Esophagus squamous epithelium (tissue), 5 donors: ENCODE results near the gene LAGE3. TPM values are rescaled to one million over a fixed set of nuclear protein-coding genes. Genes with fewer than 3 reads are reported as not detected.

Experiments
- DNase-seq: peaks from one replicate; lab custom pipeline; 2025; lab: John Stamatoyannopoulos, UW
- H3K27ac ChIP-seq, 4 donors: fragments of 200-600 bp; sonication (generic); one replicate each; pipeline ENCODE4 v1.5.1; 2016 to 2019; ENCODE audit warnings: mild to moderate bottlenecking in 1 of 4
- H3K27me3 ChIP-seq, 4 donors: fragments of 200-600 bp; sonication (generic); 1 replicate in 3 of 4; 2 replicates in 1 of 4; pipeline versions ENCODE4 v1.5.1 to v1.6.0; 2017 to 2021; ENCODE audit warnings: antibody characterized with exemption in 1 of 4
- H3K36me3 ChIP-seq, 3 donors: fragments of 200-600 bp; sonication (generic); one replicate each; pipeline ENCODE4 v1.5.1; 2016 to 2019
- H3K4me1 ChIP-seq, 3 donors: fragments of 200-600 bp; sonication (generic); one replicate each; pipeline ENCODE4 v1.5.1; 2017 to 2019
- H3K4me3 ChIP-seq, 4 donors: fragments of 200-600 bp; sonication (generic); 1 replicate in 3 of 4; 2 replicates in 1 of 4; pipeline ENCODE4 v1.5.1; 2016 to 2019; ENCODE audit warnings: mild to moderate bottlenecking in 2 of 4, moderate library complexity in 1 of 4
- H3K9me3 ChIP-seq, 3 donors: fragments of 200-600 bp; sonication (generic); one replicate each; pipeline ENCODE4 v1.5.1; 2016 to 2019
- POLR2A ChIP-seq, 4 donors: fragments of 450-650 bp; IDR thresholded peaks; one replicate each; pipeline ENCODE4 v1.6.1; 2017; ENCODE audit warnings: antibody characterized with exemption in 4 of 4, mild to moderate bottlenecking in 4 of 4, moderate library complexity in 3 of 4
- WGBS, 2 donors: methylation state at CpG; one replicate each; pipeline ENCODE4 v1.1.5; 2018; 5-methylcytosine and 5-hydroxymethylcytosine counted together
- intact Hi-C: fragments of 100-400 bp; cut with DNase I; formaldehyde crosslinking; loops from one replicate; pipeline ENCODE4 v1.15.0; 2022
- total RNA-seq, 4 donors: library from RNA; depleted of rRNA; stranded (reverse); fragments of >200 nt; gene quantifications; one replicate each; pipeline ENCODE4 v1.1.0, GENCODE V29; 2016
- TF ChIP-seq, protein P1 (sequence below), 6 experiments: fragments of 450-650 bp in 4 of 6; fragments of 200-600 bp in 2 of 6; sonication (generic) in 2 of 6; IDR thresholded peaks; one replicate each; pipeline ENCODE4 v1.5.1; 2016 to 2019; ENCODE audit warnings: antibody characterized with exemption in 6 of 6, mild to moderate bottlenecking in 4 of 6, moderate library complexity in 4 of 6
- donor health status: DM: yes; HTN: yes; CAD: no.

The LAGE3 gene
- total RNA-seq, 4 donors from 2014 or later: 18.2 to 44.3 (median 21.9) TPM

- TF ChIP-seq, protein P1, sequence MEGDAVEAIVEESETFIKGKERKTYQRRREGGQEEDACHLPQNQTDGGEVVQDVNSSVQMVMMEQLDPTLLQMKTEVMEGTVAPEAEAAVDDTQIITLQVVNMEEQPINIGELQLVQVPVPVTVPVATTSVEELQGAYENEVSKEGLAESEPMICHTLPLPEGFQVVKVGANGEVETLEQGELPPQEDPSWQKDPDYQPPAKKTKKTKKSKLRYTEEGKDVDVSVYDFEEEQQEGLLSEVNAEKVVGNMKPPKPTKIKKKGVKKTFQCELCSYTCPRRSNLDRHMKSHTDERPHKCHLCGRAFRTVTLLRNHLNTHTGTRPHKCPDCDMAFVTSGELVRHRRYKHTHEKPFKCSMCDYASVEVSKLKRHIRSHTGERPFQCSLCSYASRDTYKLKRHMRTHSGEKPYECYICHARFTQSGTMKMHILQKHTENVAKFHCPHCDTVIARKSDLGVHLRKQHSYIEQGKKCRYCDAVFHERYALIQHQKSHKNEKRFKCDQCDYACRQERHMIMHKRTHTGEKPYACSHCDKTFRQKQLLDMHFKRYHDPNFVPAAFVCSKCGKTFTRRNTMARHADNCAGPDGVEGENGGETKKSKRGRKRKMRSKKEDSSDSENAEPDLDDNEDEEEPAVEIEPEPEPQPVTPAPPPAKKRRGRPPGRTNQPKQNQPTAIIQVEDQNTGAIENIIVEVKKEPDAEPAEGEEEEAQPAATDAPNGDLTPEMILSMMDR (IDR thresholded peaks at IDR 0.05): no peak
- no peak for TF ChIP-seq POLR2A (IDR thresholded peaks at IDR 0.05)
- 51 to 70% methylated on average over 5 to 6 of the region's 21 CpGs for WGBS, 2 donors
- H3K4me3 ChIP-seq: no peak overlapping the region
- no peaks in the 10 kb centered on the region for H3K9me3 ChIP-seq
- H3K4me1 ChIP-seq: peaks cover 7 to 55% (median 18%) of the 10 kb centered on the region in 3 donors
- no peaks in the 10 kb centered on the region for H3K27me3 ChIP-seq
- H3K27ac ChIP-seq: peak overlapping the region in 3 of 4 donors; percentile 29 to 87 (median 37)
- intact Hi-C loops: no loop called here
- no peak for DNase-seq
- peaks cover 0 to 50% (median 5%) of the 10 kb centered on the region in 3 donors for H3K36me3 ChIP-seq
Observed at GRCh38 chrX:154441984-154442707, 36.9 kb downstream of the LAGE3 start.

DNA sequence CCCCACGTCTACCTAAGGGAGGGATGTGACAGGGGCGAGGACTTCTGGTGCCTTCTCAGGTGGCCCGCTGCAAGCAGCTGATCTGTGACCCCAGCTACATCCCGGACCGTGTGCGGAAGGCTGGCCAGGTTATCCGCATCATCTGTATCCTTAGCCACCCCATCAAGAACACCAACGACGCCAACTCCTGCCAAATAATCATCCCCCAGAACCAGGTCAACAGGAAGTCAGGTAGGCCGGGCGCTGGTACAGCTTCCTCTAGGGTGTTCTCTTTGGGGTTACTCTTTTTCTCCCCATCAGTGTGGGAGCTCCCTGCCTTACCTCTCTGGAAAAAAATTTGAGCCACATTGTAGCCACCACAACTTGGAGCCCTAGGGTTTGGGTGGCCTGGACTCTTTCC, 37.5 kb downstream of the LAGE3 start:
- no peak for TF ChIP-seq POLR2A (IDR thresholded peaks at IDR 0.05)
- TF ChIP-seq, protein P1 (IDR thresholded peaks at IDR 0.05): no peak
- Histone ChIP-seq H3K4me3 (no peak overlapping the region), H3K9me3 (no peaks in the 10 kb centered on the region), H3K27me3 (no peaks in the 10 kb centered on the region), H3K36me3 (peaks cover 0 to 46% (median 5%) of the 10 kb centered on the region in 3 donors), H3K27ac (no peak overlapping the region), H3K4me1 (peaks cover 7 to 55% (median 18%) of the 10 kb centered on the region in 3 donors)
- intact Hi-C loops: no loop called here
- DNase-seq: no peak
- 85% methylated on average over 9 of the region's 11 CpGs; no CpG with 5 or more reads in 1 of the 2 donors for whole genome bisulfite sequencing, 2 donors

DNA sequence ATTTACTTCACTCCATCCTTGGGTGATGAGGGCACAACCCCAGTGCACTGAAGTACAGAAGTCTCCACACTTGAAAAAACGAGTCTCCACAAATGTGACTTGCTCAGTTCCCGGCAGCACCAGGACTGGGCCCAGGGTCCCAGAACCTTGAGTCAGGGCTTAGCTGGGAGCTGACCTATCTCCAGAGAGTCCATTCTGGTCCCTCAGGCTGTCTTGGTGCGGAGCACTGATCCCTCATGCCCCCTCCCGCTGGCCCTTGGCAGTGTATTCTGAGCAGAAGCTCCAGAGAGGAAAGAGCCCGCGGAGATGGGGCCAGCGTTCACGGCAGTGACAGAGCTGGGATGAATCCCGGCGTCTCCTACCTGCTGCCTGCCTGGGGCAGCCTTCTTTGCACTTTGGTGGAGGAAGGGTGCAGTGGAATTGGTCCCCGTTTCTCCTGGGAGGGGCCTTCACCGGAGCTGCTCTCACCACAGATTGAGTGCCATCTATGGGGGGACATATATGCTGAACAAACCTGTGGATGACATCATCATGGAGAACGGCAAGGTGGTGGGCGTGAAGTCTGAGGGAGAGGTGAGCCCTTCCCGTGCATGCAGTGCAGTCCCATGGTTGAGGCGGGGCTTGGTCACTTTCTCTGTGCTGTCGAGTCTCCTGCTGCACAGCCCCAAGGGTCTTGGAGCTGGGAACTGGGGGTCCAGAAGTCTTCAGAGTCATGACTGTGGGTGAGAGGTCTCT, 38.3 kb downstream of the LAGE3 start:
- H3K36me3 ChIP-seq: peaks cover 2 to 47% (median 5%) of the 10 kb centered on the region in 3 donors
- intact Hi-C loops: no loop called here
- peaks cover 7 to 60% (median 18%) of the 10 kb centered on the region in 3 donors for H3K4me1 ChIP-seq
- no peak overlapping the region for H3K27ac ChIP-seq
- no CpG with 5 or more reads among the region's 17 CpGs for WGBS, 2 donors
- TF ChIP-seq POLR2A (IDR thresholded peaks at IDR 0.05): no peak
- TF ChIP-seq, protein P1 (IDR thresholded peaks at IDR 0.05): no peak
- no peaks in the 10 kb centered on the region for H3K9me3 ChIP-seq
- no peak for DNase-seq
- no peak overlapping the region for H3K4me3 ChIP-seq
- no peaks in the 10 kb centered on the region for H3K27me3 ChIP-seq

- intact Hi-C loops: no loop called here
- Histone ChIP-seq H3K4me1 (peaks cover 7 to 51% (median 14%) of the 10 kb centered on the region in 3 donors), H3K27me3 (no peaks in the 10 kb centered on the region), H3K4me3 (no peak overlapping the region), H3K27ac (no peak overlapping the region), H3K9me3 (no peaks in the 10 kb centered on the region), H3K36me3 (peaks cover 5 to 56% (median 8%) of the 10 kb centered on the region in 3 donors)
- DNase-seq: no peak
- 86% methylated on average over 18 of the region's 18 CpGs; no CpG with 5 or more reads in 1 of the 2 donors for WGBS, 2 donors
- TF ChIP-seq, protein P1 (IDR thresholded peaks at IDR 0.05): no peak
- no peak for TF ChIP-seq POLR2A (IDR thresholded peaks at IDR 0.05)
Observed at GRCh38 chrX:154439841-154440240, 39.2 kb downstream of the LAGE3 start.
